ENCODE data around the gene MPRIP.
A peak's percentile ranks its signal among the peaks of the same experiment; 100 is the strongest.

The MPRIP gene

GRCh38 chr17:17200831-17201230, 158.6 kb downstream of the MPRIP start:
- no peak for DNase-seq

- no peak for DNase-seq
These were observed 159.0 kb downstream of the MPRIP start for GRCh38 chr17:17201271-17201670.

- DNase-seq: no peak
These were observed 159.7 kb downstream of the MPRIP start for GRCh38 chr17:17201907-17202306.

- DNase-seq: no peak
These were observed 161.0 kb downstream of the MPRIP start for GRCh38 chr17:17203173-17203730.

- DNase-seq: no peak
These were observed 161.9 kb downstream of the MPRIP start for GRCh38 chr17:17204041-17204591.

- DNase-seq: no peak
These were observed 162.5 kb downstream of the MPRIP start for GRCh38 chr17:17204635-17205231.

- peak; percentile 58 for DNase-seq
These were observed 163.3 kb downstream of the MPRIP start for GRCh38 chr17:17205368-17206123.

GRCh38 chr17:17206124-17206912, 164.1 kb downstream of the MPRIP start, which contains the start of gene PLD6:
Gene PLD6, minus strand, starts transcription at chr17:17206333. Its CDS starts 47 bp downstream, at chr17:17206286.
- peak; percentile 90 for DNase-seq

- no peak for DNase-seq
These were observed 164.7 kb downstream of the MPRIP start for GRCh38 chr17:17206913-17207335.

GRCh38 chr17:17207998-17208397, 165.7 kb downstream of the MPRIP start:
- DNase-seq: no peak

- DNase-seq: no peak
These were observed 171.5 kb downstream of the MPRIP start for GRCh38 chr17:17213775-17214174.

GRCh38 chr17:17214646-17215436, 172.6 kb downstream of the MPRIP start:
- DNase-seq: no peak

GRCh38 chr17:17215575-17215974, 173.3 kb downstream of the MPRIP start:
- DNase-seq: no peak

GRCh38 chr17:17216236-17216635, 174.0 kb downstream of the MPRIP start:
- no peak for DNase-seq

GRCh38 chr17:17216776-17217175, 174.5 kb downstream of the MPRIP start:
- DNase-seq: no peak

- no peak for DNase-seq
These were observed 175.7 kb downstream of the MPRIP start for GRCh38 chr17:17217995-17218394.

- no peak for DNase-seq
These were observed 178.3 kb downstream of the MPRIP start for GRCh38 chr17:17220529-17220928.

GRCh38 chr17:17221329-17221728, 179.1 kb downstream of the MPRIP start:
- no peak for DNase-seq

- DNase-seq: no peak
These were observed 181.5 kb downstream of the MPRIP start for GRCh38 chr17:17223736-17224135.

- DNase-seq: no peak
These were observed 181.9 kb downstream of the MPRIP start for GRCh38 chr17:17224137-17224536.

- DNase-seq: no peak
These were observed 183.6 kb downstream of the MPRIP start for GRCh38 chr17:17225901-17226300.
